ENCODE data around the gene PRTFDC1.

GRCh38 chr10:24938076-24938475 lies 14.3 kb downstream of the PRTFDC1 start:
- no peak for TF ChIP-seq POLR2AphosphoS5 (IDR thresholded peaks at IDR 0.05)
- TF ChIP-seq POLR2A (IDR thresholded peaks at IDR 0.05): no peak
